Calu3 (cell line): ENCODE results near the gene NEK6. TPM values are rescaled to one million over a fixed set of nuclear protein-coding genes. Genes with fewer than 3 reads are reported as not detected.

ENCODE experiments used
- BruUV-seq: library from RNA; stranded (reverse); fragments of 400-500 nt; replicated peaks from 2 replicates; lab custom pipeline; 2021; lab: Mats Ljungman, UMichigan
- CTCF ChIA-PET: fragments of 300-600 bp; sonication (Branson Sonifier 250); formaldehyde crosslinking; loops from one replicate; lab custom pipeline; 2022; ENCODE audit warnings: antibody characterized with exemption; lab: Charles Lee
- DNase-seq: peaks from one replicate; pipeline ENCODE4 v3.0.0; 2022
- H3K27ac Mint-ChIP-seq: one replicate; pipeline ENCODE4 v1.8.0; 2022; ENCODE audit warnings: mixed read lengths; ENCODE audit not compliant: unreplicated experiment
- H3K27me3 Mint-ChIP-seq: one replicate; pipeline ENCODE4 v1.8.0; 2022; ENCODE audit warnings: mixed read lengths; ENCODE audit not compliant: unreplicated experiment
- H3K36me3 Mint-ChIP-seq: one replicate; pipeline ENCODE4 v1.8.0; 2022; ENCODE audit warnings: mild to moderate bottlenecking, moderate library complexity, mixed read lengths; ENCODE audit not compliant: insufficient read depth, unreplicated experiment
- H3K4me1 Mint-ChIP-seq: one replicate; pipeline ENCODE4 v1.8.0; 2022; ENCODE audit warnings: mild to moderate bottlenecking, low read depth, mixed read lengths; ENCODE audit not compliant: unreplicated experiment
- H3K4me3 Mint-ChIP-seq: one replicate; pipeline ENCODE4 v1.8.0; 2022; ENCODE audit warnings: mild to moderate bottlenecking, low read depth, moderate library complexity, mixed read lengths; ENCODE audit not compliant: unreplicated experiment
- H3K9me3 Mint-ChIP-seq: one replicate; pipeline ENCODE4 v1.8.0; 2022; ENCODE audit warnings: low read depth, mixed read lengths; ENCODE audit not compliant: unreplicated experiment
- CTCF ChIP-seq: fragments of 200-600 bp; IDR thresholded peaks from one replicate; pipeline ENCODE4 v1.8.0; 2022; ENCODE audit warnings: antibody characterized with exemption; ENCODE audit not compliant: unreplicated experiment
- intact Hi-C: fragments of 100-400 bp; cut with micrococcal nuclease; formaldehyde crosslinking; loops from one replicate; pipeline ENCODE4 v1.10.0; 2022; ENCODE audit not compliant: unreplicated experiment
- total RNA-seq: library from RNA; stranded (reverse); gene quantifications from 2 replicates; pipeline ENCODE4 v1.2.3, GENCODE V29; 2022

The NEK6 gene
- total RNA-seq, 1 experiment from 2014 or later, result 43.0 TPM

GRCh38 chr9:124259158-124259808, 1.5 kb downstream of the NEK6 start:
- Mint-ChIP-seq H3K27me3 (no peaks in the 10 kb centered on the region), H3K4me1 (peaks cover 32% of the 10 kb centered on the region), H3K27ac (peak overlapping the region; percentile 82), H3K4me3 (peak overlapping the region; percentile 92), H3K9me3 (no peaks in the 10 kb centered on the region), H3K36me3 (peaks cover 35% of the 10 kb centered on the region)
- CTCF ChIA-PET, result interaction anchor here (0.6 to 1.3 kb wide), 3 partner anchors 12 to 133 kb away, joined by 3 read pairs; no protein-coding TSS in a partner anchor
- no peak for TF ChIP-seq CTCF
- peak; percentile 76 for DNase-seq
- BruUV-seq, result TSS peak; percentile 31
- intact Hi-C loops, result loop anchor here (1.0 to 5.0 kb wide), 2 partner anchors 36 to 117 kb away; no protein-coding TSS in a partner anchor

- no peaks in the 10 kb centered on the region for H3K27me3 Mint-ChIP-seq
- BruUV-seq, result no TSS peak
- intact Hi-C loops, result loop anchor here (10.0 kb wide), 1 partner anchor 136 kb away; no protein-coding TSS in a partner anchor
- DNase-seq, result peak; percentile 45
- H3K4me3 Mint-ChIP-seq, result peak overlapping the region; percentile 41
- H3K9me3 Mint-ChIP-seq, result no peaks in the 10 kb centered on the region
- TF ChIP-seq CTCF, result no peak
- H3K36me3 Mint-ChIP-seq, result peaks cover 40% of the 10 kb centered on the region
- peaks cover 38% of the 10 kb centered on the region for H3K4me1 Mint-ChIP-seq
- CTCF ChIA-PET, result no interaction called here
- no peak overlapping the region for H3K27ac Mint-ChIP-seq
These were observed 3.2 kb downstream of the NEK6 start for GRCh38 chr9:124260769-124261603.

GRCh38 chr9:124261736-124262648, 4.2 kb downstream of the NEK6 start:
- intact Hi-C loops, result loop anchor here (10.0 kb wide), 1 partner anchor 137 kb away; no protein-coding TSS in a partner anchor

More at GRCh38 chr9:124261736-124262648, 4.2 kb downstream of the NEK6 start:
- Mint-ChIP-seq H3K4me1 (peaks cover 40% of the 10 kb centered on the region), H3K9me3 (no peaks in the 10 kb centered on the region), H3K27me3 (no peaks in the 10 kb centered on the region), H3K27ac (no peak overlapping the region), H3K4me3 (peak overlapping the region; percentile 41), H3K36me3 (peaks cover 43% of the 10 kb centered on the region)
- TSS peak; percentile 1 for BruUV-seq
- DNase-seq, result no peak
- TF ChIP-seq CTCF, result no peak
- CTCF ChIA-PET, result no interaction called here
